ENCODE results near the gene APOC4.
"Not testable (repeated sequence)": the region's sequence is repeated elsewhere in the genome, so short reads cannot be mapped to it uniquely, and the experiment has no call there.

APOC4 gene

DNA sequence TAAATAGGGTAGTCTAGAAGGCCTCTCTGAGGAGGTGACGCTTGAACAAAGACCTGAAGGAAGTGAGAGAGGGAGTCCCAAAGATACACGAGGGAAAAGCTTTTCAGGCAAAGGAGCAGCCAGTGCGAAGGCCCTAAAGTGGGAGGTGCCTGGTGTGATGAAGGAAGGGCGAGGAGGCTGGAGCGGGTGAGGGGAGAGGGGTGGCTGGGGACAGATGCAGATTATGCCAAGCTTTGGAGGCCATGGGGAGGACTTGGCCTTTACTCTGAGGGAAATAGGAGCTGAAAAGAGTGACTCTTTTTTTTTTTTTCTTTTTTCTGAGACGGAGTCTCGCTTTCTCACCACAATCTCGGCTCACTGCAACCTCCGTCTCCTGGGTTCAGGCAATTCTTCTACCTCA lies 16.1 kb downstream of the APOC4 start:
- DNase-seq (ENCODE audit: low read depth), result no peak

- no peak for DNase-seq (ENCODE audit: low read depth)
Measured at GRCh38 chr19:44959691-44960090, 17.7 kb downstream of the APOC4 start.

- DNase-seq (ENCODE audit: low read depth), result no peak
Measured at GRCh38 chr19:44960906-44961728, 19.1 kb downstream of the APOC4 start.

GRCh38 chr19:44961821-44962220 lies 19.8 kb downstream of the APOC4 start:
- DNase-seq (ENCODE audit: low read depth), result no peak

- no peak for DNase-seq (ENCODE audit: low read depth)
Measured at GRCh38 chr19:44968118-44968517, 26.1 kb downstream of the APOC4 start.

DNA sequence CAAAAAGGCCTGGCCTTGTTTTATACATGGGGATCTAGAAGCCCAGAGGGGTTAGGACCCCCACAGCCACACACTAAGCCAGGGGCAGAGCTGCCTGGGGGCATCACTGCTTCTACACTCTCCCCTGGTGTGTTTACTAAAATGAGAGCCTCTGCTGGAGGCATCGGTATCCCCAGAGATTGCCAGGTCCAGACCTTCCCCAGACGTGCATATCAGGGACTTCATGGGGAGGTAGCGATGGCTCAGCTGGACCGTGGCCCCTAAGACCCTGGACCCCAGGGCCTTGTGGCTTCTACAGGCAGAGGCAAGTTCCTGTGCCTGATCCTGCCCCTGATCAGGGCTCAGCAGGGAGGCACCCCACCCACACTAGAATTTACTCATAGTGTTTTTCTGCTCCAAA lies 26.6 kb downstream of the APOC4 start:
- no peak for DNase-seq (ENCODE audit: low read depth)

DNA sequence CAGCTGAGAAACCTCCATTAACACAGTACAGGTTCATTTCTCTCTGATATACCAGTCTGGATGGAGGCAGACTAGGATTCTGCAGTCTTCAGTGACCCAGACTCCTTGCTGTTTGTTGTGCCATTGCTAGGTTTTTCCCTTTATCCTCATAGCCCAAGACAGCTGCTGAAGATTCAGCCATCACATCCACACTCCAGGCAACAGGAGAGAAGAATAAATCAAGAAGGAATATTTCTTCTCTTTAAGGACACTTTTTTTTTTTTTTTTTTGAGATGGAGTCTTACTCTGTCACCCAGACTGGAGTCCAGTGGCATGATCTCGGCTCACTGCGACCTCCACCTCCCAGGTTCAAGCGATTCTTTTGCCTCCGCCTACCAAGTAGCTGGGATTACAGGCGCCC lies 27.4 kb downstream of the APOC4 start:
- DNase-seq (ENCODE audit: low read depth), result no peak

DNA sequence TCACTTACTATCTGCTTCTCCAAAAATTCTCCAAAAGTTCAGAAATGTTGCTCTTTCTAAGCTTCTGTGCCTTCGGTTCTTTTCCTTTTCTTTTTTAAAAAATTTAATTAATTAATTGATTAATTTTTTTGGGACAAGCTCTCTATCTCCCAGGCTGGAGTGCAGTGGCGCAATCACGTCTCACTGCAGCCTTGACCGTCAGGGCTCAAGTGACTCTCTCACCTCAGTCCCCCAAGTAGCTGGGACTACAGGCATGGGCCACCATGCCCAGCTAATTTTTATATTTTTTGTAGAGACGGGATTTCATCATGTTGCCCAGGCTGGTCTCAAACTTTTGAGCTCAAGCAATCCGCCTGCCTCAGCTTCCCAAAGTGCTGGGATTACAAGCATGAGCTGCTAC lies 29.4 kb downstream of the APOC4 start:
- DNase-seq (ENCODE audit: low read depth), result not testable (repeated sequence)

DNA sequence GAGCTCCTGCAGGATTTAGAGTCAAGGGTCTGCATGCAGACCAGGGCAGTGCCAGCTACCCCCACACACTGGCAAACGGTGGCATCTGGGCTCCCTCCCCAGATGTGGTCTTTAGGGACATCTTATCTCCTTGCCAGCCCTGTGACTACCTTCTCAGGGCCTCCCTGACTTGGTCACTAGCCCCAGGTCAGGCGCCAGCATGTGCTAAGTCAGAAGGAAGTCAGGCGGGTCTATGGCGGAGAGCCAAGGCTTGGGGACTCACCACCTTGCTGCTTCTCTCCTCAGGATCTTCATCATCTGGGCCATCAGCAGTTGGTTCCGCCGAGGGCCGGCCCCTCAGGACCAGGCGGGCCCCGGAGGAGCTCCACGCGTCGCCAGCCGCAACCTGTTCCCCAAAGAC lies 30.8 kb downstream of the APOC4 start:
- no peak for DNase-seq (ENCODE audit: low read depth)

- DNase-seq (ENCODE audit: low read depth), result no peak
Measured at GRCh38 chr19:44973982-44974735, 32.1 kb downstream of the APOC4 start.

DNA sequence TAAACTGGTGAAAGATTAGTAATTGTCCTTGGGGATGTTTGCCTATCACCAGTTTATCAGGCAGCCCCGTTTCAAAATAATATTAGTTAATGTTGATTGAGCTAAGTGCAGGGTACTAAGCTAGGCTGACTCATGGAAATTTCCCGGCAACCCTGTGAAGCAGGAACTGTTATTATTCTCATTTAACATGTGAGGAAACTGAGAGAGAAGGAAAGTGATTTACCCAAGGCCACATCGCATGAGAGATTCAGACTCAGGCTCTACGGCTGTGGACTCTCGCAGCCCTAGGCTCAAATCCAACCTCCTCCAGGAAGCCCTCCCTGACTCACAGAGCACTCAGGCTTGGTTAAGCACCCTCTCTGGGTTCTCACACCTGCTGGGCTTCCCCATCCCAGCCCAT lies 32.8 kb downstream of the APOC4 start:
- no peak for DNase-seq (ENCODE audit: low read depth)

DNA sequence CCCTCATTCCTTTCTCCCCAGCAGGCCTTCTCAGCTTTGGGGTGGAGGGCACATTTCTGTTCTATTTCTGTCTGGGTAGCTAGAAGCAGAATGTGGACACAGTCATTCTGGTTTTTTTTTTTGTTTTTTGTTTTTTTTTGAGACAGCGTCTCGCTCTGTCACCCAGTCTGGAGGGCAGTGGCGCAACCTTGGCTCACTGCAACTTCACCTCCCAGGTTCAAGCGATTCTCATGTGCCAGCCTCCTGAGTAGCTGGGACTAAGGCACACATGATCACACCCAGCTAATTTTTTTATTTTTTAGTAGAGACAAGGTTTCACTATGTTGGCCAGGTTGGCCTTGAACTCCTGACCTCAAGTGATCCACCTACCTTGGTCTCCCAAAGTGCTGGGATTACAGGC lies 33.4 kb downstream of the APOC4 start:
- no peak for DNase-seq (ENCODE audit: low read depth)

DNA sequence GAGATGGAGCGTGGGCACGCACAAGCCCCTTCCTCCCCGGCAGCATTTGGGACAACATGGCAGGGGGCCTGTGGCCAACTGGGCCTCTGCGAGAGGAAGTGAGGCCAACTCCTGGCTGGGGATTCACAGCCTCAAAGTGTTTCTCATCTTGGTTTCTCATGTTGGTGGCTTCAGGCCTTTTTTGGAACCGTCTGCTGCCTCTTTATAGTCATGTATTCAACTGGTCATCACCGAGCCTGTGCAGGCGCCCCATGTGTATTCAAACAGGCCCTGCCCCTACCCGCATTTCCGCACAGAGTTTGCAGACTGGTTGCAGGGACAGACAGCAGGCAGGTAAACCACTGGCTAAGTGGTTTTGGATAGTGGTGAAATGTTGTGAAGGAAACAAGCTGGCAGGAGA lies 42.0 kb downstream of the APOC4 start:
- no peak for DNase-seq (ENCODE audit: low read depth)

DNA sequence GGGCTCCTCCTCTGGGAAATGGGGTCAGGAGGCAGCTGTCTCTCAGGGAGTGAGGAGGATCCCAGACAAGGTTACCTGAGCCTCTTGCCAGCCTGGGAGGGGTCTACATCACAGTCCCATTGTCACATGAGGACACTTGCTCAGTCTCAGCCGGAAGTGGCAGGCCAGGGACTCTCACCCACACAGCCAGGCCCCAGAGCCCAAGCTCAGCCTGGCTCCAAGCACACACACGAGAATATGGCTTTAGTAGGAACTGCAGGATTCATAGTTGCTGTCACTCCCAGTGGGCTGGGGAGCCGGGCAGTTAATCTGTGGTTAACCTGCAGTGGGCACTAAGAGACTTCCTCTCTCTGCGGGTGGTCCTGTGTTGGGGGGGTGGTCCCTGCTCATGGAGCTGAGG lies 43.4 kb downstream of the APOC4 start:
- DNase-seq (ENCODE audit: low read depth), result no peak

- no peak for DNase-seq (ENCODE audit: low read depth)
Measured at GRCh38 chr19:44986389-44986788, 44.4 kb downstream of the APOC4 start.

GRCh38 chr19:44987148-44987675 lies 45.2 kb downstream of the APOC4 start:
- DNase-seq (ENCODE audit: low read depth), result no peak

DNA sequence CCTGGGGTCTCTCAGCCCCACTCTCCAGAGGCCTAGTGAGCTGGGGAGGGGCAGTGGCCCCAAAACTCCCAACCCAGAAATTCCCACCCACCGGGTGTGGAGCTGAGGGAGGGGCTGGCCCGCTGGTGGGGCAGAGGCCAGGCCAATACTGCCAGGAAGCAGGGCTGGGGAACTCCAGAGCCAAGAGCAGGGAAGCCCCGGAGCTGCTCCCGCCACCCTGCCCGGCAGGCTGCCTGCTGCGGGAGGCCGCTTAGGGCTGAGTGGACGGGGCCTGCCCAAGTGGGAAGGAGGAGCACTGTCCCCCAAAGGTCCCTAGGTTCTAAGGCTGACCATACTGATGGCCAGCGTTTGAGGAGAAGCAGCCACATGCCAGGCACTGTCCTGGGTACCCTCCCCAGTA lies 46.2 kb downstream of the APOC4 start:
- DNase-seq (ENCODE audit: low read depth), result no peak

DNA sequence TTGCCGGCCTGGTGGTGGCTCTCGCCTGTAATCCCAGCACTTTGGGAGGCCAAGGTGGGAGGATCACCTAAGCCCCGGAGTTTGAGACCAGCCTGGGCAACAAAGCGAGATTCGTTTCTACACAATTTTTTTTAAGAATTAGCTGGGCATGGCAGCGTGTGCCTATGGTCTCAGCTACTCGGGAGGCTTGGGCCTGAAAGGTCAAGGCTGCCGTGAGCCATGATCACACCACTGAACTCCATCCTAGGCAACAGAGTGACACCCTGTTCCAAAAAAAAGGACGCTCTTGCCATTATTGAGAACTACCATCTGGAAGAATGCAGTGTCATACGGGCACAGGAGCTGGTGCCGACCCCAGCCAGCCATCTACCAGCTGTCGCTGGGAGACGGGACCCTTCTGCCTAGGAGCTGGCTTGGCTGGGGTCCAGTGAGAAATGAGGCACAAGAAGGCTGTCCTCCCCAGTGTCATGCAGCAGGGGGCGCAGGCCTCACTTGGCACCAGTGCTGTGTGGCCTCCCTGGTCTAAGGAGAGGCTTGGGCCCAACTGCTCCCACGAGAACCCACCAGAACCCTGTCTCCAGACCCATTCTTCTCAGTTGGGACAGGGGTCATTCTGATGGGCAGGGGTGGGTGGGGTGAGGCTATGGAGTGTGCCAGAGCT lies 47.0 kb downstream of the APOC4 start:
- peak; percentile 44 for DNase-seq (ENCODE audit: low read depth)

DNA sequence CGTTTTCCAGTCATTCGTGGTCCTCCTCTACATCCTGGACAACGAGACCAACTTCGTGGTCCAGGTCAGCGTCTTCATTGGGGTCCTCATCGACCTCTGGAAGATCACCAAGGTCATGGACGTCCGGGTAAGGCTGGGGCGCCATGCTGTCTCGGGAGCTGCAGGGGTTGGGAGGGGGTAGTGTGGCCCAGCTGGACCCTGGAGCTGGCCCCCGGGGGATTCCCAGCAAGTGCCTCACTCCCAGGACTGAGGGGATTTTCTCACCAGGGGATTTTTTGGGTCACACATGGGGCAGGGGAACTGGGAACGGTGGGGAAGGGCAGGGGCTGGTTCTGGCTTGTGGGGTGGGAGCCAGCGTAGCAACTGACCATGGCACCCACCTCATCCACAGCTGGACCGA lies 48.4 kb downstream of the APOC4 start:
- DNase-seq (ENCODE audit: low read depth), result no peak

- DNase-seq (ENCODE audit: low read depth), result no peak
Measured at GRCh38 chr19:44990966-44991365, 48.9 kb downstream of the APOC4 start.

- DNase-seq (ENCODE audit: low read depth), result no peak
Measured at GRCh38 chr19:44992336-44993163, 50.5 kb downstream of the APOC4 start.

- DNase-seq (ENCODE audit: low read depth), result no peak
Measured at GRCh38 chr19:44993526-44993925, 51.5 kb downstream of the APOC4 start.
